Activated gamma-delta T cell treated with anti-CD3 and anti-CD28 coated beads, Interleukin-2, amount 50 U/mL, for 16 hours (primary cell): ENCODE data around the gene PRM1.

Experiments
- DNase-seq: peaks from one replicate; pipeline ENCODE4 v3.0.0-alpha.2; 2020; ENCODE audit warnings: low read depth

The PRM1 gene

DNA sequence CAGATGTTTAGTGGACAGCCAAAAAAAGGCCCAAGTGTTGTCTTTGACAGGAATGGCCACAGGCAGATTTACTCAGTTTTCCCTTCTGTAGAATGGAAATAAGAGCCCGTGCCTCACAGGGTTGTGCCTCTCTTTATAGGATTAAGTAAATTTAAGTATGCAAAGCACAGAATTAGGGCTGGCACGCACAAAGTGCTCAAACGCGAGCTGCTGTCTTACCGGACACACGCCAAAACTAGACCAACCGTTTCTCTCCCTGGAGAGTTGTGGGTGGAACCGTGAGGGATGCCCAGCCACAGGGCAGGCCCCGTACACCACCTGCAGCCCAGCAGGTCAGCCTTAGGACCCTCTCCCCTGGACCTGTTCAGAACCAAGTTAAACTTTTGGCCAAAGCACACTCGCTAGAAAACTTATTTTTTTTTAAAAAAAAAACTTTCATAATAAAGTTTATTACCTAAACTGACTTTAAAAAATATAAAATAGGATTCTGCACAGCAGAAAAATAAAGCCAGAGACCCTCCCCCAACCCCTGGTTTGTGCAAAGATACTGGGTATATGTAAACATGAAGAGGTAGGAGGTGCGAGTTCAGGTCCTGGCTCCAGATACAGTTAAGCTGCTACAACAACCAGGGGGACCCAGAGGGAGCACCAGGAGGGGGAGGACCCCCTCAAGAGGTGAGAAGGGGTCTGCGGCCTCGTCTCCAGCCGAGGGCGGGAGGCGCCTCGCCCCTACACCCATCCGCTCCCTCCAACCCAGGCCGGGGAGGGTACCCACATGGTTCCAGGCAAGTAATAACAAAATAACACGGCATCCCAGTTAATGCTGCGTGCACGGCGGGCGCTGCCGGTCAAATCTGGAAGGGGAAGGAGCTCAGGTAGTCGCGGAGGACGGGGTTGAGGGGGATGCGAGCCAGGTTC lies 26.9 kb downstream of the PRM1 start:
- DNase-seq = no peak

DNA sequence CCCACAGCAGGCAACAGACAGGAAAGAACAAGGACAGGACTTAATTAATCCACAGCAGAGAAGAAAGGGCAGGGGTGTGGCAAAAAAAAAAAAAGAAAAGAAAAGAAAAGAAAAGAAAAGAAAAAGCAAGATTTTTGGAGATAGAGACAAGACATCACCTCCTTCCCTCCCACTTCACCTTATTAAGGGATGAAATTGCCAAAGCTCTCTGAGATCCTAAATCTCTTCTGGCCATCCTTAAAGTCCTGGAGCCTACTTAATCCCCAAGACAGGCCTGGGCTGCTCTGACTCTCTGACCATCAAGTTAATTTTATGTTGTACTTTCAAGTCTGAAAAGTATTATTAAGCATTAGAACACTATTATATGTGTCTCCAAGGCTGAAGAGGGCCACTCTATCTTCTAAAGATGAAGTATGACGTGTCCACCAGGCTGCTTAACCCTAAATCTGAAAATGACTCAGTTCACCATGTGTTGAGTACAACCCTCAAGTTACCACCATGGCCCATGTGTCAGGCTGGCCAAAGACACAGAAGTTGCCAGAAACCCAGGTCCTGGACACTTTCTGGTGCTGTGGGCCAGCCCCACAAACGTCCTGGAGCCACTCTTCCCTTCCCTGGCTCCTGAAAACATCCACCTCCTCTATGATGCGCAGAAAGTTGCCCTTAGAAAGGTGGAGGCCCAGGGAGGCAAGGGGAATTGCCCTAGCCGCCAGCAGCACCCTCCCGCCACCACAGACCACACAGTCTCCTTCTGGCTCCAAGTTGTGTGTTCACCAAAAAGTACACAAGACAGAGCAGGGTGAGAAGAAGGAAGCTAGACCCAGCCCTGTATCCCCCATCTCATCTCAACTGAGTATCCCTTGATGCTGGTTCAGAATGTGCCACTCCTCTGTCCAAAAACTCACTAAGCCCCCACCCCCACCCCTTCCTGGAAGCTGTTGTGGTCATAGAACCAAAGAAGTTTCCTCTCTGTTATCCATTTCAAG lies 27.8 kb downstream of the PRM1 start:
- DNase-seq = peak; percentile 28

DNA sequence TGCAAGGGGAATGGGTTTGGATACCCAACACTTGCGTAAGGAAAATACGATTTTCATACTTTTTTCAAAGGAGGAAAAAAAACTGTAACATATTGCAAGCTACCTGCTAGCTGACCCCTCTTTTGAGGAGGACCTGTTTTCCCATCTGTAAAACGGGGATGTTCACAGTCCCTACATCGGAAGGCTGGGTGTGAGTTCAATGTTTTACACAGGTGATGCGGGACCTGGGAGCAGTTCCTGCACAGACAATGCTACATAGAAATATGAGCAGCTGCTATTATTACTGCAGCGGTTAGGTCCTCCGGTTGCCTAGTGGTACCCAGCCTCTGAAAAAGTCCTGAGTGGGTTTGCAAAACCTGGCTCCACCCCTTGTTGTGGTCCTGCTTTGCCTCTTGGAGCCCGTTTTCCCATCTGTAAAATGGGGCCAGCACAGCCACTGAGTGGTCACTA lies 28.6 kb downstream of the PRM1 start:
- DNase-seq = no peak

DNA sequence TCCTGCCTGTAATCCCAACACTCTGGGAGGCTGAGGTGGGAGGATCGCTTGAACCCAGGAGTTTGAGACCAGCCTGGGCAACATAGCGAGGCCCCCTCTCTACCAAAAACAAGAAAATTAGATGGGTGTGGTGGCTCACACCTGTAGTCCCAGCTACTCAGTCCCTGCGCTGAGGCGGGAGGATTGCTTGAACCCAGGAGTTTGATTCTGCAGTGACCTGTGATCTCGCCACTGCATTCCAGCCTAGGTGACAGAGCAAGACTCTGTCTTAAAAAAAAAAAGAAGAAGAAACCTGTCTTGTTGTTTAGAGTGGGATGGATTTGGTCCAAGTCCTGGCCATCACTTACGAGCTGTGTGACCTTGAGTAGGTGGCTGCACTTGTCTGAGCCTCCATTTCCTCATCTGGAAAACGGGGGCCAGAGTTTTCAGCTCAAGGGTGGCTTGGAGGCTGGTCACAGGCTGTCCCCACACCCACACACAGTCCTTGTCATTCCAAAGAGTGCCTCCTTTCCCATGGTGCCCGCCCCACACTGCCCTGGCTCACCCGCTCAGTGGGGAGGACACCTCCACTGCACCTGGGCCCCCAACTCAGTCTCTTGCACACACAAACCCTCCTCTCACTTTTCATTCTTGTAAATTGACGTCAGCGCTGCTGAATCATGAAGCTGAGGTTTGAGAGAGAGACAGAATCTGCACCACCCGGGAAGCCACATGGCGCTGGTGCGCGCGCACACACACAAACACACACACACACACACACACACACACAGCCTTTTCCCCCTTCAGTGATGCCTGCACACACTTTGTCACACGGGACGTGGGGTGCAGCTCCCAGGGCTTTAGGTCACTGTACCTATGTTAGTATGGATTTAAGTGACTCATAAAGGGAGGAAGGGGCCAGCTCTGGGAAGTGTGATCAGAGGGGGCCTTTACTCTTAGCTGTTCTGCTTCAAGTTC lies 29.3 kb downstream of the PRM1 start:
- peak; percentile 62 for DNase-seq

DNA sequence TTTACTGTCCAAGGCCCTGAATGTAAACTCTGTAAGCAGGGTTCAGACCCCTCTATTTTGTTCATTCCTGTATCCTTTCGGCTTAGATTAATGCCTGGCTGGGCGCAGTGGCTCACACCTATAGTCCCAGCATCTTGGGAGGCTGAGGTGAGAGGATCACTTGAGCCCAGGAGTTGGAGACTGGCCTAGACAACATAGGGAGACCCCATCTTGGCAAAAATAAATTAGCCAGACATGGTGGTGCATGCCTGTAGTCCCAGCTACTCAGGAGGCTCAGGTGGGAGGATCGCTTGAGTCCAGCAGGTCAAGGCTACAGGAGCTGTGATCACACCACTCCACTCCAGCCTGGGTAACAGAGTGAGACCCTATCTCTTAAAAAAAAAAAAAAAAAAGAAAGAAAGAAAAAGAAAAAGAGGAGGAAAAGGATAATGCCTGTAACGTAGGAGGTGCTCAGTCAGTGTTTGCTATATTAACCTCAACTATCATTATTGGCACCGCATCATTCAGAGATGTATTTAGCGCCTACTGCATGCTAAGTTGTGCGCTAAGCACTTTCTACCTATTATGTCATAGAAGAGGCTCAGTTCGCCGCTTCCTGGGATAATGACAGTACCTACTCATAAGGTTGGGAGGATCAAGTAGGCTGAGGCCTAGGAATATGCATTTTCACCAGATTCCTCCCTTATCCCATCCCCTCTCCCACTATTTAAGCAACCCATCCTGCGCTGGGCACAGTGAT lies 30.2 kb downstream of the PRM1 start:
- DNase-seq = no peak

DNA sequence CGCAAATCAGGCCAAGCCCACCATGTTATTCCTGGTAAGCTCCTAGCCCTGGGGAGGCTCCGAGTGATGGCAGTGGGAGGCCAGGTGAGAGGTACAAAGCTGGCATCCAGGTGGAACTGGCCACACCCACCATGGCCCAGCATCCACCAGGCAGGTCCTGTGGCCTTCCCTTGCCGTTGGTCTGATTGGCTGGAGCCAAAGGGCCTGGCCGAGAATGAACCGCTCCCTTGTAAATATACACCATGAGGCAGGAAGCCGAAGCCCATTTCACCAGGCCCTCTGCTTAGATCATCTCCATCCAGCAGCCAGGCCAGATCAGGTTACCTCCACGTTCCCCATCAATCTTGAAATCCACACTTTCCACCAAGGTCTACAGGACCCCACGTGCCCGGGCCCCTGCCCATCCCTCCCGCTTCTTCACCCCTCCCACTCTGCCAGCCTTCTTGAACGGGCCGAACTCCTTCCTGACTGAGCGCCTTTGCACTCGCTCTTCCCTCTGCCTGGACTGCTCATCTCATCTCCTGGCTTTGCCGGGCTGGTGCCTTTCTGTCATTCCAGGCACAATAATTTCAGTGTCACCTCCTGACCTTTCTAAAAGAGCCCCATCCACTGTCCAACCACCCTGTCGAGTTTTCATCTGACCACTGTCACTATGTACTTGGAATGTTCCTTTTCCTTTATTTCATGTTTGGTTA lies 30.9 kb downstream of the PRM1 start:
- no peak for DNase-seq

DNA sequence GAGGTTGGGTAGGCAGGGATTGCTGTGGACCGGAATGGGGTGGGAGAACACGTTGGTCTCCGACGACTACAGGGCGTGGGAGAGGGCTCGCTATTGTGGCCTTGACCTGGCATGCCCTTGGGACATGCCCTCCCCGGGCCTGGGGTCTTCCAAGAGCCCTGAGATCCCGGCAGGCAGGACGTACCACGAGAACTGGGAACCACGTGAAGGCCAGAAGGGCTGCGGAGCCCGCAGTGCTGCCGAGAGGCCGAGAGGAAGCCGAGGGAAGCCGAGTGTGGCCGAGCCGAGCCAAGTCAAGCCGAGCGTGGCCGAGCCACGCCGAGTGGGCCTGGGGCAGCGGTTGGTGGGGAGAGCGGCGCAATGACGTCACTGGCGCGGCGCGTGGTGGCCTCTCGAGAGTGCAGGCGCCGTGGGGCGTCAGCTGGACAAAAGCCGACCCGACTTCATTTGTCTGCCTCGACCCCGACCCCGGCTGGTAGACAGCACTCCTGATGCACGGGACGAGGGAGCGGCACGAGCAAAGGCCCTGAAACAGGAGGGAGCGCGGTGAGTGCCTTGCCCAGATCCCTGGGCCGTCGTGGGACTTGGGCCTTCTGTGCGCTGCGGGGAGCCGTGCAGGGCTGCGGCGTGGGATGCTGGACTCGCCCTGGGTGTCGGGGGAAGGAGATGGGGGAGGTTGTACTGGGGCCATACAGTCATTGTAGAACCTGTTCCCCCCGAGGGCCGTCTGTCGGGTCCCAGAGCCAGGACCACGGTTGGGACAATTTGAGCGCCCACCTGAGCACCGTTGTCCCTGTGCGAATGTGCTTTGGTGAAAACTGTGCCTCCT lies 31.7 kb downstream of the PRM1 start:
- DNase-seq = no peak

DNA sequence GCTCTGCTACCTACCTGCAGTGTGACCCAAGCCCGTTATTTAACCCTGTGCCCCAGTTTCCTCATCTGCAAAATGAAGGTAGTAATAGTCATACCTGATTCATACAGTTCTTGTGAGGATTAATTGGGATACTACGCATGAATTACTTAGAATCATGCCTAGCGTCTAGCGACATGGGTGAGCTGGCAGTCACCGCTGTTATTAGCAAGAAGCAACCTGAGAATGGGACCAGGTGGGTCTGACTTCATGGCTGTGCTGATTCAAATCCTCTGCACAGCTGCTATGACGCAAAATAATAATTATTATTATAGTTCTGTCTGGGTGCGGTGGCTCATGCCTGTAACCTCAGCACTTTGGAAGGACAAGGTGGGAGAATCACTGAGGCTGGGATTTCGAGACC lies 33.0 kb downstream of the PRM1 start:
- no peak for DNase-seq

DNA sequence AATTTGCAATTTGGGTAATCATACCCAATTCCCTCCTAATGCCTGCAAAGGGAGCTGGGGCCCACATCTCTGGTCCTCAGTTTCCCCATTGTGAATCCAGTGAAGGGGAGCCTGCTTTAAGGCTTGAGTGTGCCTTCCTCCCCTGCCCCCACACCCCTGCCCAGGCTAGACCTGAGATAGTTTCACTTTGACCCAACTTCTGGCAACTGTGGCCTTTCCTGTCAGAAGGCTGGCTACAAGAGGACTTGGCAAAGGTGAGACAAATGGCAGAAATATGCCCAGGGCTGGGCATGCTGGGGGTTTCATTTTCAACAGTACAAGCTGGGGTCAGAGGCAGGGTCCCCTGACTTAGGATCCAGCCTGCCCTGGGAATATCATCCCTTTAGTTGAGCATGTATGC lies 35.1 kb downstream of the PRM1 start:
- no peak for DNase-seq

DNA sequence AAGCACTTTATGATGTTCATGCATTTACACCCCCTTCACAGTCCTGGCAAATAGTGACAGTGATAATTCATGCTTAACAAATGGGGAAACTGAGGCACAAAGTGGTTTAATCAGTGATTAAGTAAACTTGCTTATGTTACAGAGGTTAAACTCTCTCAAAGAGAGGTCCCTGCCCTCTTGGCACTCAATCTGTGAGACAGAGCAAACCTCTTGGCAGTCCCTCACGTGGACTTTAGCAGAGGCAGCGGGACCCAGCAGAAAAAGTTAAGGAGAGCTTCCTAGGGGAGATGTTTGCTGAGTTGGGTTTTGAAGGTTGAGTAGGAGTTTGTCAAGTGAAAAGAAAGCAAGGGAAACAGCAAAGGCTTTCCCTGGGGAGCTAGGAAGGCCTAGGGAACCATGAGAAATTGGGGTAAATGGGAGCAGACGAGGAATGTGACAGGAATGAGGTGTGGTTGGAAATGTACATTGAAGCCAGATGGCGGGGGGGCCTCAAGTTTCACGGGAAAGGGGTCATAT lies 35.9 kb downstream of the PRM1 start:
- no peak for DNase-seq

DNA sequence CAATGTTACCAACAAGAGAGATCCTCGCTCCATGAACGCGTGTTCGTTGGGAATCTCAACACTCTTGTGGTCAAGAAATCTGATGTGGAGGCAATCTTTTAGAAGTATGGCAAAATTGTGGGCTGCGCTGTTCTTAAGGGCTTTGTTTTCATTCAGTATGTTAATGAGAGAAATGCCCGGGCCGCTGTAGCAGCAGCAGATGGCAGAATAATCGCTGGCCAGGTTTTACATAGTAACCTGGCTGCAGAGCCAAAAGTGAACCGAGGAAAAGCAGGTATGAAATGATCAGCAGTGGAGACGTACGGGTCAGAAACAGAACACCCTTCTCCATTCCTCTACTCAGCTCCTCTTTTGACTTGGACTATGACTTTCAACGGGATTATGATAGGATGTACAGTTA lies 38.5 kb downstream of the PRM1 start:
- DNase-seq = no peak

DNA sequence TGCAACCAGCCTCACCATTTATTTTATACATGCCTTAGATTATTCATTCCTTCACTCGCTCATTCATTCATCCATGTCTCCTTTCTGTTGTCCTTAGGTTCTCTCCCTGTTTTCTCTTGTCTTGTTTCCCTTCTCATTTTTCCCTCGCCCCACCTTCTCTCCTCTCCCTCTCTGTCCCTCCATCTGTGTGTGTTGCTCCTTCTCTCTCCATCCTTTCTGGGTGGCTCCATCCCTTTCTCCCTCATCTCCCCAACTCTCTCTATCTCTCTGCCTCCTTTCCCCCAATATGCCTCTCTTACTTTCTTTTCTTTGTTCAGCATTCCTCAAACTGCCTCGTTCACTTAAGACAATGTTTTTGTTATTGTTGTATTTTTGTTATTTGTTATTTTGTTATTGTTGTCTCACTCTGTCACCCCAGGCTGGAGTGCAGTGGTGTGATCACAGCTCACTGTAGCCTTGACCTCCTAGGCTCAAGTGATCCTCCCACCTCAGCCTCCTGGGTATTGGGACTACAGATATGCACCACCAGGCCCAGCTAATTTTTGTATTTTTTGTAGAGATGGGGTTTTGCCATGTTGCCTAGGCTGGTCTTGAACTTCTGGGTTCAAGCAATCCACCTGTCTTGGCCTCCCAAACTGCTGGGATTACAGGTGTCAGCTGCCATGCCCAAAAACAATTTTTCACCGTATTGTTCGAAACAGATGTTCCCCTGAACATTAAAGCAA lies 39.5 kb downstream of the PRM1 start:
- no peak for DNase-seq

DNA sequence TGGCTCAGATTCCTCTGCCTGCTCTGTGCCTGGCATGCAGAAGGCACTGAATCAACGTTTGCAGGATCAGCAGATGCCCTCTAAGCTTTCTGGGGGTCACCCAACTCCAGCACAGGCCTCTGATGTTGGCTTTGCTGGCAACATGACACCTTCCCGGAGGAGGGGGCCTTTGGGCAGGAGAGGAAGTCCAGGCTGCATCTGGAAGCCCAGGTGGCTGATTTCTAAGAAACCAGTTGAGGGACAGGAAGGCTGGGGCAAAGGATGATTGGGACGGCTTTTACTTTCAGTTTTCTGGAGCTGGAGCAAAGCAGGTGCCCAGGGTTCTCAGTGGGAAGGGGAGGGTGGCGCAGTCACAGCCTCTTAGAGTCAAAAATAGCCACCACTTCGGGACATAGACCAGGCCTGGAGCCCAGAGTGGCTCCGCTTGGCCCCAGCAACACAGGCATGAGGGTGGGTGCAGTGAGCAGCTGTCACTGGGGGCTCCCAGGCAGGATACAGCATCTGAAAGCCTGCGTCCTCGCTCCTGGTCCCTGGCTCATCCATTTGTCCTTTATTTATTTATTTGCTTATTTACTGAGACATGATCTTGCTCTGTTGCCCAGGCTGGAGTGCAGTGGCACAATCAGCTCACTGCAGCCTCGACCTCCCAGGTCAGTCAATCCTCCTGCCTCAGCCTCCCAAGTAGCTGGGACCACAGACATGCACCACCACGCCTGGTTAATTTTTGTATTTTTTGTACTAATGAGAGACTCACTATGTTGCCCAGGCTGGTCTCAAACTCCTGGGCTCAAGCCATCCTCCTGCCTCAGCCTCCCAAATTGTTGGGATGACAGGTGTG lies 40.3 kb downstream of the PRM1 start:
- no peak for DNase-seq

DNA sequence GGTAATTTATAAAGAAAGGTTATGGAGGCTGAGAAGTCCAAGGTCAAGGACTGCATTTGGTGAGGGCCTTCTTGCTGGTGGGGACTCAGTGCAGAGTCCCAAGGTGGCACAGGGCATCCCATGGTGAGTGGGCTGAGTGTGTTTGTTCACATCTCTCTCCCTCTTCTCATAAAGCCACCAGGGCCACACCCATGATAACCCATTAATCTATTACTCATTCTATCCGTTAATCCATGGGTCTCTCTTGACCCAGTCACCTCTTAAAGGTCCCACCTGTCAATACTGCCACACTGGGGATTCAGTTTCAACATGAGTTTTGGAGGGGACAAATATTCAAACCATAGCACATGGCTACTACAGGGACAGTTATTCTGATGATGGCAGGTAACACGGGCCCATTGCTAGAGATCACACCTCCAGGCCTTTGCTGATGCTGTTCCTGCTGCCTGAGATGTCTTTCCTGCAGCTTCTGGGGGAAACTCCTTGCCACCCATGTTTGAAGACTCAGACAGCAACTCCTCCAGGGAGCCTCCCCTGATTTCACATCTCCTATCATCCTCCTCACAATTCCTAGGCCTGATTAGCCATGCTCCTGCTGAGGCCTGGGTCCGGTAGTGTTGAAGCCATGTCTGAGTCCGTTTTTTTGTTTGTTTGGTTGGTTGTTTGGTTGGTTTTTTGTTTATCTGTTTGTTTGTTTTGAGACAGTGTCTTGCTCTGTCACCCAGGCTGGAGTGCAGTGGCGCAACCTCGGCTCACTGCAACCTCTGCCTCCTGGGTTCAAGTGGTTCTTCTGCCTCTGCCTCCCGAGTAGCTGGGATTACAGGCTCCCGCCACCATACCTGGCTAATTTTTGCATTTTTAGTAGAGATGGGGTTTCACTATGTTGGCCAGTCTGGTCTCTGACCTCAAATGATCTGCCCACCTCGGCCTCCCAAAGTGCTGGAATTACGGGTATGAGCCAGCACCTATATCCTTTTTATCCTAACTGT lies 41.2 kb downstream of the PRM1 start:
- no peak for DNase-seq

DNA sequence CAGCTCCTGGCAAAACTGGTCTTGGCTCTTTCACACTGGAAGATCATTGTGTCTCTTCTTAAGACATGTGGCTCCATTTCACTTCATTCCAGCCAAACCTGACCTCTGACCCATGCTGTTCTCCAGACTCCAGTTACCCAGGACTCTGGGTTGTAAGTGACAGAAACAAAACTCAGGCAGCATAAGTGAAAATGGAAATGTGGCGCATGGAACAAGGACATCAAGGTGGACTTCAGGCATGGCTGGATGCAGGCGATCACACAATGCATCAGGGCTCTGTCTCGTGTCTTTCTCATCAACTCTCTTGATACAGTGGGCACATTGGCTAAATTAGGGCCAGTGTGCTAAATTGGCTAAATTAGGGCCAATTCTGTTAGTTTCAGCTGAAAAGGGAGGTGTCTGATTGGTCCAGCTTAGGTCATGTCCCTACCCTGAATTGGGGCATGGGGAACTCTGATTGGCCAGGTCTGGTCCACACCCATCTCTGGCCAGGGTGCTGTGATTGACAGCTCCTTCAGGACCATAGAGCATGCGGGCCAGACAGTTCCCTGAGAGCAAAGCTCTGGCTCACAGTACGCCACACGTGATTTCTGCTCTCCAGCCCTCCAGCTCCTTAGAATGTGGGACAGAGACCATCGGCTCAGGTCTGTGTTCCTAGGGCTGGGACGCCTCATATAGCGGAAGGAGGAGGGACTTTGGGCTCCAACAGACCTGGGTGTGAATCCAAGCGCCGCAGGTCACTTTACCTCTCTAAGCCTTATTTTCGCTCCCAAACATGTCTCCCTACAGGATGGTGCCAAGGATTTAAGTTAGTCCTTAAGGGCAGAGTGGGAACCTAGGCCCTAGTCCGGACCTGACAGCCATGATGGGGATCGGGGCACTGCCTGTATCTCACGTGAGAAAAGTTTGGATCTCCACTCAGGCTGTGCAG lies 42.6 kb downstream of the PRM1 start:
- no peak for DNase-seq
